Right lobe of liver (tissue), 6 donors: ENCODE measurements around the gene TAOK3. TPM values are rescaled to one million over a fixed set of nuclear protein-coding genes. Genes with fewer than 3 reads are reported as not detected.

ENCODE experiments used
- ATAC-seq, 4 donors: fragments of 200-7000 bp; cut with Tn5 transposase; one replicate each; pipeline ENCODE4 v1.9.1; 2020; ENCODE audit warnings: mild to moderate bottlenecking in 4 of 4, moderate library complexity in 4 of 4
- DNase-seq, 3 donors: peaks; one replicate each; pipeline ENCODE4 v3.0.0-alpha.2; 2020
- H3K27ac ChIP-seq, 3 donors: fragments of 200-600 bp; one replicate each; pipeline ENCODE4 v1.8.0; 2022
- H3K27me3 ChIP-seq, 2 donors: fragments of 200-600 bp; one replicate each; pipeline ENCODE4 v1.8.0; 2022
- H3K36me3 ChIP-seq, 4 donors: fragments of 200-600 bp; sonication (generic) in 1 of 4; one replicate each; pipeline versions ENCODE4 v1.5.1 to v1.8.0; 2017 to 2022; ENCODE audit warnings: control low read depth in 1 of 4
- H3K4me1 ChIP-seq, 4 donors: fragments of 200-600 bp; sonication (generic) in 1 of 4; one replicate each; pipeline versions ENCODE4 v1.5.1 to v1.8.0; 2017 to 2022; ENCODE audit warnings: control low read depth in 1 of 4
- H3K4me3 ChIP-seq, 3 donors: fragments of 200-600 bp; one replicate each; pipeline ENCODE4 v1.8.0; 2022
- H3K9me3 ChIP-seq, 4 donors: fragments of 200-600 bp; sonication (generic) in 1 of 4; one replicate each; pipeline versions ENCODE4 v1.5.1 to v1.8.0; 2017 to 2022; ENCODE audit warnings: control low read depth in 1 of 4
- POLR2A ChIP-seq: fragments of 450-650 bp; IDR thresholded peaks from one replicate; pipeline ENCODE4 v1.6.1; 2017; ENCODE audit warnings: antibody characterized with exemption, mild to moderate bottlenecking
- WGBS: methylation state at CpG from one replicate; pipeline ENCODE4 v1.1.6; 2018; ENCODE audit warnings: low coverage, low lambda C conversion rate; ENCODE audit not compliant: insufficient coverage; ENCODE audit errors: missing lambda C conversion rate; 5-methylcytosine and 5-hydroxymethylcytosine counted together
- intact Hi-C, 2 donors: fragments of 100-400 bp; cut with DNase I; formaldehyde crosslinking; loops; one replicate each; pipeline versions ENCODE4 v1.11.2 to v1.14.1; 2022
- total RNA-seq, 6 experiments: library from RNA; depleted of rRNA in 2 of 6; stranded (reverse); fragments of >200 nt in 2 of 6; fragmentation: NEBNext Ultra II Directional in 3 of 6; extraction: Animal tissue kit (Norgen Biotek cat#: 25700) in 3 of 6; gene quantifications; one replicate each; pipeline versions ENCODE4 v1.1.0 to v1.2.4, GENCODE V29; 2016 to 2023
- TF ChIP-seq, protein P1 (sequence below), 4 donors: fragments of 200-600 bp in 3 of 4; fragments of 450-650 bp in 1 of 4; IDR thresholded peaks; one replicate each; pipeline versions ENCODE4 v1.5.1 to v1.8.0; 2016 to 2022; ENCODE audit warnings: antibody characterized with exemption in 4 of 4, mild to moderate bottlenecking in 2 of 4
- donor health status: DM: no; HTN: yes; CAD: no.
- donor health status: DM: no; HTN: no; CAD: no.
- donor health status: DM: no; HTN: no; CAD: no.
- donor health status: DM: no; HTN: yes; CAD: no.
- donor health status: DM: no; HTN: yes; CAD: no.

TAOK3 gene
- total RNA-seq, 6 experiments from 2014 or later = 12.2 to 21.9 (median 17.7) TPM

DNA sequence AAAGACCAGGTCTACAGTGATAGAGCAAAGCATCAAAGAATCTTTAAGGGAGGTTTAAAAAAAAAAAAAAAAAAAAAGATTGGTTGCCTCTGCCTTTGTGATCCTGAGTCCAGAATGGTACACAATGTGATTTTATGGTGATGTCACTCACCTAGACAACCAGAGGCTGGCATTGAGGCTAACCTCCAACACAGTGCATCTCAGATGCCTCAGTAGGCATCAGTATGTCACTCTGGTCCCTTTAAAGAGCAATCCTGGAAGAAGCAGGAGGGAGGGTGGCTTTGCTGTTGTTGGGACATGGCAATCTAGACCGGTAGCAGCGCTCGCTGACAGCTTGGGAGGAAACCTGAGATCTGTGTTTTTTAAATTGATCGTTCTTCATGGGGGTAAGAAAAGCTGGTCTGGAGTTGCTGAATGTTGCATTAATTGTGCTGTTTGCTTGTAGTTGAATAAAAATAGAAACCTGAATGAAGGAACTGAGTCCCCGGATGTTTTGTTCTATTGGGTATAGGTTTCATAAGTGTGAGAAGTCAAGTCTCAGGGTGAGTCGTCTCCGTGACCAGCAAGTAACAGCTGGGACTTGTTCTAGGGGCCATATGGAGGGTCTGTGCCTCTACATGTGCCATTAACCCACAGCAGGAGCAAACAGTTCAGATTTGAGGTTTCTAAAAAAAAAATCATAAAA lies 227.5 kb downstream of the TAOK3 start:
- WGBS = 86% methylated on average over 4 of the region's 7 CpGs

DNA sequence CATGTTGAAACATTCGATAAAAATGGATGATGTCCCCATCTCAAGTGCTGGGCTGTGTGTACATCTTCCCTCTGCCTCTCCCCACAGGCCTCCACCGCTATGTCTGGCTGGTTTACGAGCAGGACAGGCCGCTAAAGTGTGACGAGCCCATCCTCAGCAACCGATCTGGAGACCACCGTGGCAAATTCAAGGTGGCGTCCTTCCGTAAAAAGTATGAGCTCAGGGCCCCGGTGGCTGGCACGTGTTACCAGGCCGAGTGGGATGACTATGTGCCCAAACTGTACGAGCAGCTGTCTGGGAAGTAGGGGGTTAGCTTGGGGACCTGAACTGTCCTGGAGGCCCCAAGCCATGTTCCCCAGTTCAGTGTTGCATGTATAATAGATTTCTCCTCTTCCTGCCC lies 228.2 kb downstream of the TAOK3 start:
- Histone ChIP-seq H3K36me3 (peaks cover 0 to 75% (median 39%) of the 10 kb centered on the region in 4 donors), H3K4me3 (no peak overlapping the region), H3K27ac (no peak overlapping the region), H3K4me1 (peaks cover 0 to 28% (median 10%) of the 10 kb centered on the region in 4 donors), H3K9me3 (no peaks in the 10 kb centered on the region), H3K27me3 (no peaks in the 10 kb centered on the region)
- TF ChIP-seq, protein P1, sequence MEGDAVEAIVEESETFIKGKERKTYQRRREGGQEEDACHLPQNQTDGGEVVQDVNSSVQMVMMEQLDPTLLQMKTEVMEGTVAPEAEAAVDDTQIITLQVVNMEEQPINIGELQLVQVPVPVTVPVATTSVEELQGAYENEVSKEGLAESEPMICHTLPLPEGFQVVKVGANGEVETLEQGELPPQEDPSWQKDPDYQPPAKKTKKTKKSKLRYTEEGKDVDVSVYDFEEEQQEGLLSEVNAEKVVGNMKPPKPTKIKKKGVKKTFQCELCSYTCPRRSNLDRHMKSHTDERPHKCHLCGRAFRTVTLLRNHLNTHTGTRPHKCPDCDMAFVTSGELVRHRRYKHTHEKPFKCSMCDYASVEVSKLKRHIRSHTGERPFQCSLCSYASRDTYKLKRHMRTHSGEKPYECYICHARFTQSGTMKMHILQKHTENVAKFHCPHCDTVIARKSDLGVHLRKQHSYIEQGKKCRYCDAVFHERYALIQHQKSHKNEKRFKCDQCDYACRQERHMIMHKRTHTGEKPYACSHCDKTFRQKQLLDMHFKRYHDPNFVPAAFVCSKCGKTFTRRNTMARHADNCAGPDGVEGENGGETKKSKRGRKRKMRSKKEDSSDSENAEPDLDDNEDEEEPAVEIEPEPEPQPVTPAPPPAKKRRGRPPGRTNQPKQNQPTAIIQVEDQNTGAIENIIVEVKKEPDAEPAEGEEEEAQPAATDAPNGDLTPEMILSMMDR (IDR thresholded peaks at IDR 0.05) = no peak
- no peak for TF ChIP-seq POLR2A
- intact Hi-C loops = no loop called here
- DNase-seq (no peak), ATAC-seq (no peak)
- WGBS = 86% methylated on average over 7 of the region's 13 CpGs

More for the DNA sequence above, 227.5 kb downstream of the TAOK3 start:
- no peak overlapping the region for H3K4me3 ChIP-seq
- DNase-seq = no peak
- intact Hi-C loops = no loop called here
- no peaks in the 10 kb centered on the region for H3K9me3 ChIP-seq
- ATAC-seq = no peak
- H3K4me1 ChIP-seq = peaks cover 0 to 21% (median 9%) of the 10 kb centered on the region in 4 donors
- no peaks in the 10 kb centered on the region for H3K27me3 ChIP-seq
- H3K36me3 ChIP-seq = peaks cover 0 to 75% (median 35%) of the 10 kb centered on the region in 4 donors
- TF ChIP-seq POLR2A = no peak
- TF ChIP-seq, protein P1 (IDR thresholded peaks at IDR 0.05) = no peak
- H3K27ac ChIP-seq = no peak overlapping the region

DNA sequence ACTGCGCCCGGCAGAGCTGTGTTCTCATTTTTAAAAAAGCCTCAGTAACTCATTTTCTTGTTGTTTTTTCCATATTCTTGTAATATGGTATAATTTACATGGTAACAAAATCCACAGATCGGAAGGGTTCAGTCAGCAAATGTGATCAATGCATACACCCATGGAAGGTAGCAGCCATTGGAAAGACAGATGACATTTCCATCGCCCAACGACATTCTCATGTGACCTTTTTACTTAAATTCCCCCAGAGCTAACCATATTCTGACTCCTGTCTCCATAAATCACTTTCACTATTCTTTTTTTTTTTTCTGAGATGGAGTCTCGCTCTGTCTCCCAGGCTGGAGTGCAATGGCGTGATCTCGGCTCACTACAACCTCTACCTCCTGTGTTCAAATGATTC lies 231.9 kb downstream of the TAOK3 start:
- no peaks in the 10 kb centered on the region for H3K27me3 ChIP-seq
- TF ChIP-seq, protein P1 (IDR thresholded peaks at IDR 0.05) = no peak
- no peak for TF ChIP-seq POLR2A
- DNase-seq (no peak), ATAC-seq (no peak)
- H3K36me3 ChIP-seq = peaks cover 0 to 74% (median 30%) of the 10 kb centered on the region in 4 donors
- H3K9me3 ChIP-seq = no peaks in the 10 kb centered on the region
- H3K4me1 ChIP-seq = peaks cover 0 to 46% (median 14%) of the 10 kb centered on the region in 4 donors
- WGBS = 92% methylated on average over 7 of the region's 8 CpGs
- no peak overlapping the region for H3K27ac ChIP-seq
- intact Hi-C loops = no loop called here
- no peak overlapping the region for H3K4me3 ChIP-seq

DNA sequence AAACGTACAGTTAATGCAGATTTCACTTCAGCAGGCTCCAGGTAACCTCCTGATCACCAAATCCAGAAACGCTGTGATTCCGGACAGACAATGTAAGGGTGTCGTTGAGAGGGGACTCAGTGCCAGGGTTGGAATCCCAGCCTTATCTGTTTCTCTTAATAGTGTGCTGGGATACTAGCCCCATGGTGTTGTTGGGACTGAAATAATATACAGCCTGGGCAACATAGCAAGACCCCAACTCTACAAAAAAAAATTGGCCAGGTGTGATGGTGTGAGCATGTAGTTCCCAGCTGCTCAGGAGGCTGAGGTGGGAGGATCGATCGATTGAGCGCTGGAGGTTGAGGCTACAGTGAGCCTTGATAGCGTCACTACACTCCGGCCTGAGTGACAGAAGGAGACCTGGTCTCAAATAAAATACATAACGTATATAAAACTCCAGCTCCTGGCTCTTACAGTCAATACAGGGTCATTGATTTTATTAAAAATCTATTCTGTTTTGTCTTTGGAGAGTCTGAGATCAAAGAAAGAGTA lies 235.5 kb downstream of the TAOK3 start:
- intact Hi-C loops = no loop called here
- peak overlapping the region; percentile 96 to 100 (median 98) for H3K4me3 ChIP-seq
- 25% methylated on average over 10 of the region's 10 CpGs for WGBS

More for the DNA sequence above, 235.5 kb downstream of the TAOK3 start:
- DNase-seq (peak in 1 of 3 donors; percentile 42), ATAC-seq (no peak)
- H3K27me3 ChIP-seq = no peaks in the 10 kb centered on the region
- H3K9me3 ChIP-seq = no peaks in the 10 kb centered on the region
- TF ChIP-seq, protein P1 (IDR thresholded peaks at IDR 0.05) = no peak
- TF ChIP-seq POLR2A = no peak
- peak overlapping the region; percentile 86 to 98 (median 93) for H3K27ac ChIP-seq
- H3K4me1 ChIP-seq = peaks cover 0 to 39% (median 19%) of the 10 kb centered on the region in 4 donors
- peaks cover 0 to 38% (median 19%) of the 10 kb centered on the region in 4 donors for H3K36me3 ChIP-seq
